ENCODE data around the gene BARX2.

Gene BARX2

DNA sequence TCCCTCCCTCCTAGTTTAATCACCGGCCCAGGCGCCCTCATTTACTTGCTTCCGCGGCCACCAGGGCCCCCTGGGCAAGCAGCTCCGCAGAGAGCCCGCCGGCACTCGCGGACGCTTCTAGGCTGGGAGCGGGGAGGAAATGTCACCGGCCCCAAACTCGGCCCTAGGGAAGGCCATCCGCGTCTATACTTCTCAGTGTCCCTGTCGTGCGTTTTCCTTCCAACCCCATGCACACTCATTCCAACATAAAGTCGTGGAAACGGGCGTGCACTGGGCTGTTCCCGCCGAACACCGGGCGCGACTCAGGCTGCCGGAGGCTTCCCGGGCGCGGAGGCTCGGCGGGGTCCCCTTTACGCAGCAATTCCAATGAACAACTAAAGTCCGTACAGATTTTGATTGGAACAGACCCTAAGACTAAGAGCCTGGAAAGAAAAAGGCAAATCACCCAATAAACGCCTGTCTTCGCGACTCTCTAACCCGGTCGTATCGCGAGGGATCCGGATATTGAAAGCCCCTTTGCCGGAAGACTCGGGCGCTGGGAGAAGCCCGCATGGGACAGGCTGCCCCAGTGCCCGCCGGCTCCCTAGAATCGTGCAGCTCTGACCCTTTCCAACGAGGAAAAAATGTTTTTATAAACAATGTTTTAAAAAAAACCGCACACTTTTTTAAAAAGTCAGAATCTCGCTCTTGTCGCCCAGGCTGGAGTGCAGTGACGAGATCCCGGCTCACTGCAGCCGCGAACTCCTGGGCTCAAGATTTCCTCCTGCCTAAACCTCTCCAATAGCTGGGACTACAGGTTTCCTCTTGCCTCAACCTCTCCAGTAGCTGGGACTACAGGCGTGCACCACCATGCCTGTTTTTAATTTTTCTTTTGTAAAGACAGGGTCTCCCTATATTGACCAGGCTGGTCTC, 1.3 kb upstream of the BARX2 start:
- WGBS, 2 experiments (ENCODE audit: insufficient coverage in 2 of 2): 3 to 4% methylated on average over 46 to 56 of the region's 57 CpGs
- H3K27ac ChIP-seq (ENCODE audit: low read depth, low read length, severe bottlenecking): no peak overlapping the region
- H3K4me1 ChIP-seq (ENCODE audit: control insufficient read depth, insufficient read depth, low read length, poor library complexity, severe bottlenecking): peaks cover 3% of the 10 kb centered on the region
- peak overlapping the region; percentile 36 for H3K4me3 ChIP-seq (ENCODE audit: extremely low read depth, insufficient read depth, low read length, poor library complexity, severe bottlenecking)
- no peaks in the 10 kb centered on the region for H3K36me3 ChIP-seq (ENCODE audit: control insufficient read depth, insufficient read depth, low read length)
- H3K9me3 ChIP-seq (ENCODE audit: control insufficient read depth, low read length): no peaks in the 10 kb centered on the region

GRCh38 chr11:129374993-129375750, 476 bp upstream of the BARX2 start:
- Histone ChIP-seq H3K4me1 (ENCODE audit: control insufficient read depth, insufficient read depth, low read length, poor library complexity, severe bottlenecking) (peaks cover 3% of the 10 kb centered on the region), H3K9me3 (ENCODE audit: control insufficient read depth, low read length) (no peaks in the 10 kb centered on the region), H3K4me3 (ENCODE audit: extremely low read depth, insufficient read depth, low read length, poor library complexity, severe bottlenecking) (peak overlapping the region; percentile 36), H3K27ac (ENCODE audit: low read depth, low read length, severe bottlenecking) (no peak overlapping the region), H3K36me3 (ENCODE audit: control insufficient read depth, insufficient read depth, low read length) (no peaks in the 10 kb centered on the region)
- 1 to 3% methylated on average over 43 to 54 of the region's 66 CpGs for WGBS, 2 experiments (ENCODE audit: insufficient coverage in 2 of 2)

DNA sequence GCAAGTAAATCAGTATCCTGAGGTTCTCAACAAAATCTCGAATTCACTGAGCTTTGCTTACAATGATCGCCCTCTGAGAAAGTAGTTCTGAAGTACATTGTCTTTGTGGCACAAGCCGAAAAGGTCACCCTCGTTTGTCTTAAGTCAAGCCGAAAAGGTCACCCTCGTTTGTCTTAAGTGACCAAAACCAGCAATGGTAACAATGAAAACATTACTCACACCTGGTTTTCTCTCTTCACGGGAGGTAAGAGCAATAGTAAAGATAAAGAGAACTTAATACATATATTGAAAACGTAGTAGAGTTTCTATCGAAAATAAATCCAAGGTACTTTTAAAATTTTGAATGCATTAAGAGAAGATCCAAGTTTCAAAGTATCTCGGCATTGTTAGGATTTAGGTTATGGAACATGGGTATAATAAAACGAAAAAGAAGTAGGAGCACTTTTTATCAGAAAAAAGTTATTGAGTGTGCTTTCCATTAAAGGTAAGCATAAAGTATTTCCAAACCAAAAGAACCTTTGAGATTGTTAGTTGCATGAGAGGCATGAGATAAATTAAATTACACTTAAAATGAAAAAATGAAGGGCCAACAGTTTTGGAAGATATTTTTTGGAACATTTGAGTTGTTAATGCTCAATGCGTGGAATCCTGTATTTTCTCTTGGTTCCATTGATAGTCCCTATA, 1.2 kb downstream of the BARX2 start:
- Histone ChIP-seq H3K4me1 (ENCODE audit: control insufficient read depth, insufficient read depth, low read length, poor library complexity, severe bottlenecking) (peaks cover 3% of the 10 kb centered on the region), H3K9me3 (ENCODE audit: control insufficient read depth, low read length) (no peaks in the 10 kb centered on the region), H3K4me3 (ENCODE audit: extremely low read depth, insufficient read depth, low read length, poor library complexity, severe bottlenecking) (no peak overlapping the region), H3K27ac (ENCODE audit: low read depth, low read length, severe bottlenecking) (no peak overlapping the region), H3K36me3 (ENCODE audit: control insufficient read depth, insufficient read depth, low read length) (no peaks in the 10 kb centered on the region)
- WGBS, 2 experiments (ENCODE audit: insufficient coverage in 2 of 2): 47 to 50% methylated on average over 4 to 8 of the region's 12 CpGs

DNA sequence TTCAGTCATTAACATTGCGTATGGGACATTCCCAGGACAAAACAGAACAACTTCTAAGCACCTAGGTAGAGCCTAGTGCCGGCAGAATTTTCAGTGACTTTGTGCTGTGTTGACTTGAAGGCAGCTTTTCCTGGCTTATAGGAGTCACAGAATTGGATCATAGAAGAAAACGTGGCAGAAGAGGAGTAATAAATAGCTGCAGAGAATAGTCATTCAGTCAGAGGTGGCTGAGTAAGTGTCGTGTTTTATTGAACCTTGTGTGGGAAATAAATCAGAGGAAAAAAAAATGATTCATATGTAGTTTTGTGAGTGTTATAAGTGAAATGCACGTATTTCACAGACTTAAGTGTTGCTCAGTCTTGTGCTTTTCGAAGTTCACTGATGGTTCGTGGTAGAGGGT, 2.1 kb downstream of the BARX2 start:
- 72 to 85% methylated on average over 7 of the region's 7 CpGs for WGBS, 2 experiments (ENCODE audit: insufficient coverage in 2 of 2)
- H3K4me1 ChIP-seq (ENCODE audit: control insufficient read depth, insufficient read depth, low read length, poor library complexity, severe bottlenecking): peaks cover 3% of the 10 kb centered on the region
- no peaks in the 10 kb centered on the region for H3K36me3 ChIP-seq (ENCODE audit: control insufficient read depth, insufficient read depth, low read length)
- H3K4me3 ChIP-seq (ENCODE audit: extremely low read depth, insufficient read depth, low read length, poor library complexity, severe bottlenecking): no peak overlapping the region
- H3K9me3 ChIP-seq (ENCODE audit: control insufficient read depth, low read length): no peaks in the 10 kb centered on the region
- no peak overlapping the region for H3K27ac ChIP-seq (ENCODE audit: low read depth, low read length, severe bottlenecking)

- Histone ChIP-seq H3K27ac (ENCODE audit: low read depth, low read length, severe bottlenecking) (no peak overlapping the region), H3K4me1 (ENCODE audit: control insufficient read depth, insufficient read depth, low read length, poor library complexity, severe bottlenecking) (no peaks in the 10 kb centered on the region), H3K9me3 (ENCODE audit: control insufficient read depth, low read length) (no peaks in the 10 kb centered on the region), H3K36me3 (ENCODE audit: control insufficient read depth, insufficient read depth, low read length) (no peaks in the 10 kb centered on the region), H3K4me3 (ENCODE audit: extremely low read depth, insufficient read depth, low read length, poor library complexity, severe bottlenecking) (no peak overlapping the region)
- 72% methylated on average over 2 of the region's 2 CpGs; no CpG with 5 or more reads in 1 of the 2 experiments for WGBS, 2 experiments (ENCODE audit: insufficient coverage in 2 of 2)
These were observed 4.8 kb downstream of the BARX2 start for GRCh38 chr11:129380413-129380812.

GRCh38 chr11:129382583-129382982, 6.9 kb downstream of the BARX2 start:
- Histone ChIP-seq H3K36me3 (ENCODE audit: control insufficient read depth, insufficient read depth, low read length) (no peaks in the 10 kb centered on the region), H3K9me3 (ENCODE audit: control insufficient read depth, low read length) (no peaks in the 10 kb centered on the region), H3K27ac (ENCODE audit: low read depth, low read length, severe bottlenecking) (no peak overlapping the region), H3K4me3 (ENCODE audit: extremely low read depth, insufficient read depth, low read length, poor library complexity, severe bottlenecking) (no peak overlapping the region), H3K4me1 (ENCODE audit: control insufficient read depth, insufficient read depth, low read length, poor library complexity, severe bottlenecking) (peaks cover 10% of the 10 kb centered on the region)
- whole genome bisulfite sequencing, 2 experiments (ENCODE audit: insufficient coverage in 2 of 2): 87 to 91% methylated on average over 7 of the region's 7 CpGs

DNA sequence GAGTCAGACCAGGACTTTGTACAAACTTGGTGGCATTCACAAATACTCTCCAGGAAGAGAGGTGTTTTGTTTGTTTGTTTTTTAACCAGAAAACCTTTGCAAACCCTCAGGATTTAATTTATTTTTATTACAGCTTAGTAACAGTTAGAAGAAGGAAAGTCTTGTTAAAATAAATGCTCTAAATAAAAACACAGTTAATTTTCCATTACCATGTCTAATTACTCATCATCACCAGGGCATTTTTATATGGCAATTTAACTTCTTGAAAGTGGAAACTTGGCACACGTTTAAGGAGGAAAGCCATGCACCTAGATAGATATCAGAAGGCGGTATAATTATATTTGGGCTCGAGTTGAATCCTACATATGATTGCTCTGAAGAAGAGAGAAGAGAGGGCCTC, 7.4 kb downstream of the BARX2 start:
- no peaks in the 10 kb centered on the region for H3K9me3 ChIP-seq (ENCODE audit: control insufficient read depth, low read length)
- no peak overlapping the region for H3K4me3 ChIP-seq (ENCODE audit: extremely low read depth, insufficient read depth, low read length, poor library complexity, severe bottlenecking)
- WGBS, 2 experiments (ENCODE audit: insufficient coverage in 2 of 2): 81 to 90% methylated on average over 3 of the region's 3 CpGs
- peaks cover 15% of the 10 kb centered on the region for H3K4me1 ChIP-seq (ENCODE audit: control insufficient read depth, insufficient read depth, low read length, poor library complexity, severe bottlenecking)
- H3K36me3 ChIP-seq (ENCODE audit: control insufficient read depth, insufficient read depth, low read length): no peaks in the 10 kb centered on the region
- no peak overlapping the region for H3K27ac ChIP-seq (ENCODE audit: low read depth, low read length, severe bottlenecking)

DNA sequence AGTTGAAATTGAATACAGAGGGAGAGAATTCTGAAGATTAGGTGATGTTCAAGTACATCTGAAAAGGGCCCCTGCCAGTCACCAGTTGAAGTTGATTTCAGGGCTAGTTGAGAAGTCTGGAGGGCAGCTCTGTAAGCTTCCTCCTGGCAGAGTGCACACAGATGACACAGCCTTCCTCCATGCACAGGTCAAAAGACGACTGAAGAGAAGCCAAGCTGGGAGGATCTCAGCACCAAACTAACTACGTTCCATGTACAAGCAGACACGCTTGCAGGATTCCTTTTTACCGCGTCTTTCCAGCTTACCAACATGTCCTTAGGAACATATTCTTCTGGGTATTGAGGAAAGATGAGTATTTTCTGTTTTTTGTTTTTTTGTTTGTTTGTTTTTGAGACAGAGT, 7.9 kb downstream of the BARX2 start:
- Histone ChIP-seq H3K4me3 (ENCODE audit: extremely low read depth, insufficient read depth, low read length, poor library complexity, severe bottlenecking) (no peak overlapping the region), H3K27ac (ENCODE audit: low read depth, low read length, severe bottlenecking) (no peak overlapping the region), H3K36me3 (ENCODE audit: control insufficient read depth, insufficient read depth, low read length) (no peaks in the 10 kb centered on the region), H3K9me3 (ENCODE audit: control insufficient read depth, low read length) (no peaks in the 10 kb centered on the region), H3K4me1 (ENCODE audit: control insufficient read depth, insufficient read depth, low read length, poor library complexity, severe bottlenecking) (peaks cover 18% of the 10 kb centered on the region)
- 86 to 88% methylated on average over 1 to 5 of the region's 5 CpGs for WGBS, 2 experiments (ENCODE audit: insufficient coverage in 2 of 2)

GRCh38 chr11:129384415-129384814, 8.8 kb downstream of the BARX2 start:
- H3K4me3 ChIP-seq (ENCODE audit: extremely low read depth, insufficient read depth, low read length, poor library complexity, severe bottlenecking): no peak overlapping the region

GRCh38 chr11:129385801-129386200, 10.2 kb downstream of the BARX2 start:
- Histone ChIP-seq H3K9me3 (ENCODE audit: control insufficient read depth, low read length) (no peaks in the 10 kb centered on the region), H3K27ac (ENCODE audit: low read depth, low read length, severe bottlenecking) (no peak overlapping the region), H3K36me3 (ENCODE audit: control insufficient read depth, insufficient read depth, low read length) (no peaks in the 10 kb centered on the region), H3K4me3 (ENCODE audit: extremely low read depth, insufficient read depth, low read length, poor library complexity, severe bottlenecking) (no peak overlapping the region), H3K4me1 (ENCODE audit: control insufficient read depth, insufficient read depth, low read length, poor library complexity, severe bottlenecking) (peaks cover 18% of the 10 kb centered on the region)
- no CpG with 5 or more reads among the region's 2 CpGs for WGBS, 2 experiments (ENCODE audit: insufficient coverage in 2 of 2)

More at GRCh38 chr11:129384415-129384814, 8.8 kb downstream of the BARX2 start:
- no peak overlapping the region for H3K27ac ChIP-seq (ENCODE audit: low read depth, low read length, severe bottlenecking)
- peaks cover 18% of the 10 kb centered on the region for H3K4me1 ChIP-seq (ENCODE audit: control insufficient read depth, insufficient read depth, low read length, poor library complexity, severe bottlenecking)
- H3K36me3 ChIP-seq (ENCODE audit: control insufficient read depth, insufficient read depth, low read length): no peaks in the 10 kb centered on the region
- H3K9me3 ChIP-seq (ENCODE audit: control insufficient read depth, low read length): no peaks in the 10 kb centered on the region
- WGBS, 2 experiments (ENCODE audit: insufficient coverage in 2 of 2): 100% methylated on average over 1 of the region's 3 CpGs; no CpG with 5 or more reads in 1 of the 2 experiments
